CD4-positive, alpha-beta memory T cell (primary cell): Measurements from ENCODE around the gene TMEM245. TPM values are rescaled to one million over a fixed set of nuclear protein-coding genes. Genes with fewer than 3 reads are reported as not detected.

Source experiments
- CTCF ChIA-PET: fragments of 350-600 bp; sonication (Branson Sonifier 250); formaldehyde crosslinking; loops from one replicate; lab custom pipeline; 2021; ENCODE audit warnings: inconsistent platforms; ENCODE audit not compliant: partially characterized antibody; lab: Charles Lee
- POLR2A ChIA-PET: fragments of 350-600 bp; sonication (Branson Sonifier 250); formaldehyde crosslinking; loops from one replicate; lab custom pipeline; 2021; ENCODE audit not compliant: partially characterized antibody; lab: Charles Lee
- DNase-seq, 5 donors: peaks; one replicate each; pipeline versions ENCODE4 v3.0.0 to v3.0.0-alpha.2; 2020 to 2022; ENCODE audit warnings: mixed read lengths in 1 of 5
- H3K27ac ChIP-seq: one replicate; pipeline ENCODE4 v1.7.0; 2013; ENCODE audit warnings: low read depth, low read length
- H3K27me3 ChIP-seq: 2 replicates; pipeline ENCODE4 v1.7.0; 2013; ENCODE audit warnings: mild to moderate bottlenecking, low read length, moderate library complexity; ENCODE audit not compliant: insufficient read depth
- H3K36me3 ChIP-seq: 2 replicates; pipeline ENCODE4 v1.7.0; 2013; ENCODE audit warnings: mild to moderate bottlenecking, low read length, moderate library complexity; ENCODE audit not compliant: insufficient read depth
- H3K4me1 ChIP-seq: 2 replicates; pipeline ENCODE4 v1.7.0; 2013; ENCODE audit warnings: mild to moderate bottlenecking, low read length, moderate library complexity; ENCODE audit not compliant: insufficient read depth
- H3K4me3 ChIP-seq, 2 donors: one replicate each; pipeline ENCODE4 v1.7.0; 2013; ENCODE audit warnings: low read length in 2 of 2, mild to moderate bottlenecking in 1 of 2
- H3K9me3 ChIP-seq, 2 donors: one replicate each; pipeline ENCODE4 v1.7.0; 2013; ENCODE audit warnings: low read length in 2 of 2, control low read depth in 1 of 2; ENCODE audit not compliant: control insufficient read depth in 1 of 2
- H3K27ac Mint-ChIP-seq, 7 donors: one replicate each; pipeline ENCODE4 v1.8.0; 2020 to 2021; ENCODE audit warnings: mixed read lengths in 7 of 7, mild to moderate bottlenecking in 6 of 7, inconsistent platforms in 3 of 7, moderate library complexity in 3 of 7
- H3K27me3 Mint-ChIP-seq, 2 donors: one replicate each; pipeline ENCODE4 v1.8.0; 2020 to 2021; ENCODE audit warnings: mixed read lengths in 2 of 2
- H3K36me3 Mint-ChIP-seq, 2 donors: one replicate each; pipeline ENCODE4 v1.8.0; 2020 to 2021; ENCODE audit warnings: mixed read lengths in 2 of 2, inconsistent platforms in 1 of 2, mild to moderate bottlenecking in 1 of 2
- H3K4me1 Mint-ChIP-seq, 4 donors: one replicate each; pipeline ENCODE4 v1.8.0; 2020 to 2021; ENCODE audit warnings: mixed read lengths in 4 of 4, mild to moderate bottlenecking in 1 of 4
- H3K4me3 Mint-ChIP-seq, 8 donors: one replicate each; pipeline ENCODE4 v1.8.0; 2020 to 2021; ENCODE audit warnings: mixed read lengths in 8 of 8, mild to moderate bottlenecking in 7 of 8, moderate library complexity in 6 of 8, inconsistent platforms in 3 of 8
- H3K9me3 Mint-ChIP-seq, 8 donors: one replicate each; pipeline ENCODE4 v1.8.0; 2020 to 2021; ENCODE audit warnings: mixed read lengths in 8 of 8, mild to moderate bottlenecking in 5 of 8, inconsistent platforms in 3 of 8, moderate library complexity in 1 of 8
- intact Hi-C: fragments of 100-400 bp; cut with micrococcal nuclease; formaldehyde crosslinking; loops from one replicate; pipeline ENCODE4 v1.15.1; 2023
- polyA plus RNA-seq, 2 donors: library from polyadenylated mRNA; unstranded; fragments of 300-500 nt; fragmentation: Illumina TruSeq; gene quantifications; one replicate each; pipeline ENCODE4 v1.2.3, GENCODE V29; 2021
- total RNA-seq, 2 experiments: library from RNA; stranded (reverse); gene quantifications; one replicate each; pipeline ENCODE4 v1.2.3, GENCODE V29; 2021

Gene TMEM245
- 10 to 100 TPM; 72.6 to 74.3 TPM for total RNA-seq
- 10 to 100 TPM; 28.9 to 41.3 TPM for polyA plus RNA-seq

DNA sequence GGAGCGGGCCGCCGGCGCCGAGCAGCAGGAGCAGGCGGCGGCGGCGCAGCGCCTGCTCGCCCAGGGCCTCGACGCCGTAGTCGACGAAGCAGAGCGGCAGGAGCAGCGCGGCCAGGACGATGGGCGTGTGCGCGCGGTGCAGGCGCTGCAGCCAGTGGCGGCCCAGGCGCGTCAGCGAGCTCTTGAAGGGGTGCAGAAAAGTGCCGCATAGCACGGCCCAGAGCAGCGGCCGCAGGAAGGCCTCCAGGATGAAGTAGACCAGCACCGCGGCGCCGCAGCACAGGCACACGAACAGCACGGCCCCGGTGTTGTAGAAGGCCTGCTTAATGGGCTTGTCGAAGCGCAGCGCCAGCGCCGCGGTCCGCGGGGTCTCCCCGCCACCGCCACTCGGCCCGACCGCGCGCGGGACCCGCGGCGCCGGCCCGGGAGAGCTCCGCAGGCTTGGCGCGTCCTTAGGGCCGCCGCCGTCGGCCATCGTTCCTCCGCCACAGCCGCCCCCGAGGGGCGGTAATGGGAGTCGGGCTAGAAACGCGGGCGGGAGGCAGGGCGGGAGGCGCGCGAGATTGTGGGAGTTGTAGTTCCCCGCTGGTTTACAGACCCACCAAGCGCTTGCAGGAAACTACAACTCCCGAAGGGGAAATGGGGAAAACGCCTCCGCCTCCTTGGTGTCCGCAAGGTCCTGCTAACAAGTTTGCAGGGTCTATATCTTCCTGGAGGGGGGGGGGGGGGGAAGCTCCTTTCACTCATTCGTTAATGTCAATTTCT is at the start of gene TMEM245:
Gene TMEM245, minus strand, starts transcription at position 509 of the 765 bp plus-strand sequence. Its CDS starts 34 bp downstream, at position 475.
- Mint-ChIP-seq H3K9me3 (no peaks in the 10 kb centered on the region), H3K27ac (peak within 1 kb of the TSS; percentile 76 to 95 (median 92)), H3K36me3 (peaks cover 7 to 20% of the 10 kb centered on the region in 2 donors), H3K27me3 (no peaks in the 10 kb centered on the region), H3K4me3 (peak within 1 kb of the TSS; percentile 94 to 98 (median 95)), H3K4me1 (peaks cover 27 to 48% (median 38%) of the 10 kb centered on the region in 4 donors)
- Histone ChIP-seq H3K4me3 (peak within 1 kb of the TSS; percentile 74 to 75), H3K9me3 (no peaks in the 10 kb centered on the region), H3K36me3 (no peaks in the 10 kb centered on the region), H3K27ac (peak within 1 kb of the TSS; percentile 88), H3K4me1 (peaks cover 40% of the 10 kb centered on the region), H3K27me3 (no peaks in the 10 kb centered on the region)
- ChIA-PET POLR2A (interaction anchor here (0.6 to 4.9 kb wide), 8 partner anchors 10 to 199 kb away, joined by 3 to 99 read pairs (median 8); partner anchors contain the start of genes ABITRAM and ELP1), CTCF (interaction anchor here (1.0 to 2.3 kb wide), 4 partner anchors 10 to 109 kb away, joined by 3 to 10 read pairs (median 6); no protein-coding TSS in a partner anchor)
- intact Hi-C loops = loop anchor here (1.0 to 5.0 kb wide), 4 partner anchors 9 to 1837 kb away; partner anchors contain the start of genes ABITRAM, ELP1 and RAD23B
- DNase-seq = peak; percentile 92 to 98 (median 96)

DNA sequence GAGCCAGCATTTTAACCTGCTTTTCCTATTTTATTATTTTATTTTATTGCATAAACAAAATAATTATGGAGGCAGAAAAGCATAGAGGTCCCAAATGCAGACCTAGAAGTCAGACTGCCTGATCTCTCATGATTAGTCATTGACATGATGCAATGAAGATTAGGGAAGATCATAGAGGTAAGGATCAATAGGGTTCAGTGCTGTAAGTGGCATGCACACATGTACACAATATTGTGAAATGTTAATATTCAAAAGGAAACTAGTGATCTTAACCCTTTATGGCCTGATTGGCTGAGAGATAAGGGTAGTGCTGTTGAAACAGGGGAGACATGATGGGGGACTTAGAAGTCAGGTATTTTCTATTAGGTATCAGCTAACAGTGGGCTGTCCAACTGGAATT is 48.4 kb upstream of the TMEM245 start:
- Mint-ChIP-seq H3K36me3 (peaks cover 0 to 3% of the 10 kb centered on the region in 2 donors), H3K4me1 (peaks cover 0 to 4% (median 3%) of the 10 kb centered on the region in 4 donors), H3K9me3 (peaks cover 0 to 6% (median 2%) of the 10 kb centered on the region in 8 donors), H3K27ac (no peak overlapping the region), H3K27me3 (peaks cover 27 to 40% of the 10 kb centered on the region in 2 donors), H3K4me3 (peak overlapping the region in 2 of 8 donors; percentile 14 to 63)
- no peaks in the 10 kb centered on the region for H3K36me3 ChIP-seq
- ChIA-PET CTCF (no interaction called here), POLR2A (no interaction called here)
- intact Hi-C loops = no loop called here
- H3K9me3 ChIP-seq = no peaks in the 10 kb centered on the region
- no peak overlapping the region for H3K27ac ChIP-seq
- H3K27me3 ChIP-seq = peaks cover 4% of the 10 kb centered on the region
- no peak overlapping the region for H3K4me3 ChIP-seq
- no peaks in the 10 kb centered on the region for H3K4me1 ChIP-seq
- DNase-seq = no peak

DNA sequence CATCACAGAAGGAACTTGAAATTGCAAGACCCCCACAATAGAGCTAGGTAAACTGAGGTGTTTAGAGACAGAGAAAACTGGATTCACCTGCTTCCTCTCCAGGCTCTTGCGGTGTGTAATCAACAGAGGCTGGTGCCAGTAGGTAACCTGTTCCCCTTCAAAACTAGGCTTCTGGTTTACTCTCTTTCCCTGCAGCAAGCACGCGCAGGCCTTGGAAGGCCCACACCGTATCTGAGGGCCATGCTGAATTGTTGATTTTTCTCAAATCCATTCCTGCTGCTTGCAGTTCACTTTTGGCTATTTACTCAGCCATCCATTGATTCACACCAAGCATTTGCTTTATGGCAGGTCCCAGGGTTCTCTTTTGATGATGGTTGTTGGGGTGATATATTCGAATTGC is 48.0 kb upstream of the TMEM245 start:
- Histone ChIP-seq H3K9me3 (no peaks in the 10 kb centered on the region), H3K27me3 (peaks cover 4% of the 10 kb centered on the region), H3K4me3 (no peak overlapping the region), H3K27ac (no peak overlapping the region), H3K4me1 (no peaks in the 10 kb centered on the region), H3K36me3 (no peaks in the 10 kb centered on the region)
- no peak for DNase-seq
- Mint-ChIP-seq H3K4me1 (peaks cover 0 to 4% (median 3%) of the 10 kb centered on the region in 4 donors), H3K36me3 (peaks cover 0 to 3% of the 10 kb centered on the region in 2 donors), H3K9me3 (peaks cover 0 to 6% (median 2%) of the 10 kb centered on the region in 8 donors), H3K27me3 (peaks cover 30 to 40% of the 10 kb centered on the region in 2 donors), H3K27ac (no peak overlapping the region), H3K4me3 (peak overlapping the region in 2 of 8 donors; percentile 41 to 63)
- intact Hi-C loops = no loop called here
- POLR2A ChIA-PET = no interaction called here
- CTCF ChIA-PET = no interaction called here

DNA sequence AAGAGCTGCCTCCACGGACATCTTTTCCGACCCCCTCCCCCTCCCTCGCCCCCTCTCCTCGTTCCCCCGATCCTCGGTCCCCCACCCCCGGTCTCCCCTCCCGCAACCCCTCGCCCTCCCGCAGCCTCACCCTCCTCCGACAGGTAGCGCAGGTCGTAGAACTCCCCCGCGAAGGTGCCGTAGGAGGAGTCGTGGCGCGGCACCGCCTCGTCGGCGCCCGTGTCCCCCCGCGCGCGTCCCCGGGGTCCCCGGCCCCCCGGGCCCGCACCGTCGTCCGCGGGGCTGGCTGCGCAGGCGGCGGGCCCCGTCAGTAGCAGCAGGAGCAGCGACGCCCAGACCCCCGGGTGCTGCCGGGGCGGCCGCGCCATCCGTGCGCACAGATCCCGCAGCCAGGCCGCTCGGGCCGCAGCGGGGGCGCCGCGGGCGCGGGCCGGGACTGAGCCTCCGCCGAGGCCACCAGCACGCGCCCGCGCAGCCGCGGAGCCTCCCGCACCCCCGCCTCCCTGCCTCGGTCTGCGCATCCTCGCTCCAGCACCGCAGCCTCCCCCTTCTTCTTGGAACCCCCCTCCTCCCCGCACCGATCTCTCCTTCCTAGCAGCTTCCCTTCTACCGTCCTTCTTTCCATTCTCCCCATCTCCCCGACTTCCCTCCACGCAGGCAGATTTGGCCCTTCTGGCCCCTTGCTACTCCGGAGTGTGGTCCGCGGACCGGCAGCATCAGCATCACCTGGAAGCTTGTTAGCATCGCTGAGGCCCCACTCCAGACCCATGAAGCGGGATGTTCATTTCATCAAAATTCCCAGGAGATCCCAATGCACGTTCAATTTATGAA is 47.2 kb upstream of the TMEM245 start, which contains the start of gene FRRS1L:
Gene FRRS1L, minus strand, starts transcription at position 479 of the 831 bp plus-strand sequence. Its CDS starts 111 bp downstream, at position 368.
- H3K9me3 ChIP-seq = no peaks in the 10 kb centered on the region
- H3K4me1 ChIP-seq = no peaks in the 10 kb centered on the region
- H3K9me3 Mint-ChIP-seq = peaks cover 0 to 6% (median 2%) of the 10 kb centered on the region in 8 donors
- POLR2A ChIA-PET = no interaction called here
- CTCF ChIA-PET = no interaction called here
- H3K4me3 ChIP-seq = no peak within 1 kb of the TSS
- H3K27ac Mint-ChIP-seq = no peak within 1 kb of the TSS
- H3K36me3 Mint-ChIP-seq = peaks cover 0 to 3% of the 10 kb centered on the region in 2 donors
- peak within 1 kb of the TSS in 6 of 8 donors; percentile 12 to 68 (median 50) for H3K4me3 Mint-ChIP-seq
- no peak for DNase-seq
- H3K27me3 Mint-ChIP-seq = peaks cover 35 to 40% of the 10 kb centered on the region in 2 donors
- no peak within 1 kb of the TSS for H3K27ac ChIP-seq
- peaks cover 0 to 4% (median 3%) of the 10 kb centered on the region in 4 donors for H3K4me1 Mint-ChIP-seq
- intact Hi-C loops = no loop called here
- H3K27me3 ChIP-seq = peaks cover 7% of the 10 kb centered on the region
- H3K36me3 ChIP-seq = no peaks in the 10 kb centered on the region

DNA sequence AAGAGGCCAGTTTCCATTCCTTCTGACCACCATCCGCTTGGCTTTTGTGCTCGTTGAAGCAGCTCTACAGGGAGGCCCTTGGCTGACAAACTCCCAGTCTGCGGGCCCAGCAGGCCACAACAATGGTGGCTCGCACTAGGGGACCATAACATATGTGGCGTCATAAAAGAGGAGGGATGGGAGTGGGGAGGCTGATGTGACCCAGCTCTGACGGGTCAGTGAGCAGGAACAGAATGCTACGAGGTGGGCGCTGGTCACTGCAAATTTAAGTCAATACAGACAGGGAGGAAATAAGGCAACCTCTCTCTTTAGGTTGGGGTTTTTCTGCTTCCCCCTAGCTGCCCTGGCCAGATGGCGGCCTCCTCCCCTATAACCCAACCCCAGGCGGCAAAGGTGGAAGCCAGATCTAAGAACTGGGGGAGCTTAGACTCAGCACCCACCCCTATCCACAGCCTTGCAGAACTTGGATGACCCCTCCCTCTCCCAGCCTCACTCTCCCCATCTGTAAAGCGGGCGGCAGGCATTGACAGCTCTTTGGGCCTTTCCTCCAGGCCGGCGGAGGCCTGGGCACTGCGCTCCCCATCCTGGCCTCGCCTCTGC is 46.5 kb upstream of the TMEM245 start:
- CTCF ChIA-PET = no interaction called here
- Histone ChIP-seq H3K36me3 (no peaks in the 10 kb centered on the region), H3K4me3 (no peak overlapping the region), H3K9me3 (no peaks in the 10 kb centered on the region), H3K4me1 (no peaks in the 10 kb centered on the region), H3K27ac (no peak overlapping the region), H3K27me3 (peaks cover 7% of the 10 kb centered on the region)
- POLR2A ChIA-PET = no interaction called here
- intact Hi-C loops = no loop called here
- peaks cover 0 to 3% of the 10 kb centered on the region in 2 donors for H3K36me3 Mint-ChIP-seq
- H3K9me3 Mint-ChIP-seq = peaks cover 0 to 6% (median 2%) of the 10 kb centered on the region in 8 donors
- peaks cover 37 to 40% of the 10 kb centered on the region in 2 donors for H3K27me3 Mint-ChIP-seq
- no peak overlapping the region for H3K27ac Mint-ChIP-seq
- H3K4me3 Mint-ChIP-seq = peak overlapping the region in 4 of 8 donors; percentile 24 to 42 (median 36)
- no peak for DNase-seq
- peaks cover 0 to 4% (median 3%) of the 10 kb centered on the region in 4 donors for H3K4me1 Mint-ChIP-seq

DNA sequence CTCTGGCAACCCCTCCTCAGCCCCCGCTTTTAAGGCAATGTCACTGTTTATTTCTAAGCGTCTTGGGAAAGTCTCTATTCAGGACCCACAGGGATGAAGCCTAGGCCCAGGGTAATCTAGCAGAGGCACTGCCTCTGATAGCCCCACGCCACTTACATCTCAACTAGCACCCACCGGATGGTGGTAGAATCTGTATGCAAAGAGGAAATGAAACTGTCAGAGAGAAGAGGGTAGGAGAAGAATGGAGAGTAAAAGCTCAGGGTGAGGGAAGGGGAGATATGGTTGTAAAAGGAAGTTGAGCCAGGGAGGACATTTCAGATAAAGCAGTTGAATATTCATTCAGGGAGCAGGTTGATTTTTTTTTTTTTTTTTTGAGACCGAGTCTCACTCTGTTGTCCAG is 44.3 kb upstream of the TMEM245 start:
- H3K36me3 ChIP-seq = no peaks in the 10 kb centered on the region
- Mint-ChIP-seq H3K4me3 (no peak overlapping the region), H3K9me3 (peaks cover 0 to 6% (median 5%) of the 10 kb centered on the region in 8 donors), H3K27me3 (peaks cover 33 to 43% of the 10 kb centered on the region in 2 donors), H3K4me1 (peaks cover 0 to 4% (median 3%) of the 10 kb centered on the region in 4 donors), H3K27ac (no peak overlapping the region), H3K36me3 (peaks cover 0 to 3% of the 10 kb centered on the region in 2 donors)
- intact Hi-C loops = no loop called here
- CTCF ChIA-PET = no interaction called here
- peaks cover 7% of the 10 kb centered on the region for H3K27me3 ChIP-seq
- no peak for DNase-seq
- POLR2A ChIA-PET = no interaction called here
- H3K9me3 ChIP-seq = no peaks in the 10 kb centered on the region
- no peak overlapping the region for H3K4me3 ChIP-seq
- no peak overlapping the region for H3K27ac ChIP-seq
- no peaks in the 10 kb centered on the region for H3K4me1 ChIP-seq
